VCaP (cell line): ENCODE results near the gene PPM1G.

ENCODE experiments used
- H3K27ac ChIP-seq: fragments of 450-650 bp; 2 replicates; pipeline ENCODE4 v1.5.1; 2017
- CTCF ChIP-seq: fragments of 450-650 bp; conservative IDR thresholded peaks from 2 replicates; pipeline ENCODE4 v1.5.1; 2017; ENCODE audit warnings: mild to moderate bottlenecking, moderate library complexity

PPM1G gene

GRCh38 chr2:27442920-27443282 is 33.5 kb upstream of the PPM1G start:
- TF ChIP-seq CTCF: no peak
- H3K27ac ChIP-seq: peak overlapping the region; percentile 72

DNA sequence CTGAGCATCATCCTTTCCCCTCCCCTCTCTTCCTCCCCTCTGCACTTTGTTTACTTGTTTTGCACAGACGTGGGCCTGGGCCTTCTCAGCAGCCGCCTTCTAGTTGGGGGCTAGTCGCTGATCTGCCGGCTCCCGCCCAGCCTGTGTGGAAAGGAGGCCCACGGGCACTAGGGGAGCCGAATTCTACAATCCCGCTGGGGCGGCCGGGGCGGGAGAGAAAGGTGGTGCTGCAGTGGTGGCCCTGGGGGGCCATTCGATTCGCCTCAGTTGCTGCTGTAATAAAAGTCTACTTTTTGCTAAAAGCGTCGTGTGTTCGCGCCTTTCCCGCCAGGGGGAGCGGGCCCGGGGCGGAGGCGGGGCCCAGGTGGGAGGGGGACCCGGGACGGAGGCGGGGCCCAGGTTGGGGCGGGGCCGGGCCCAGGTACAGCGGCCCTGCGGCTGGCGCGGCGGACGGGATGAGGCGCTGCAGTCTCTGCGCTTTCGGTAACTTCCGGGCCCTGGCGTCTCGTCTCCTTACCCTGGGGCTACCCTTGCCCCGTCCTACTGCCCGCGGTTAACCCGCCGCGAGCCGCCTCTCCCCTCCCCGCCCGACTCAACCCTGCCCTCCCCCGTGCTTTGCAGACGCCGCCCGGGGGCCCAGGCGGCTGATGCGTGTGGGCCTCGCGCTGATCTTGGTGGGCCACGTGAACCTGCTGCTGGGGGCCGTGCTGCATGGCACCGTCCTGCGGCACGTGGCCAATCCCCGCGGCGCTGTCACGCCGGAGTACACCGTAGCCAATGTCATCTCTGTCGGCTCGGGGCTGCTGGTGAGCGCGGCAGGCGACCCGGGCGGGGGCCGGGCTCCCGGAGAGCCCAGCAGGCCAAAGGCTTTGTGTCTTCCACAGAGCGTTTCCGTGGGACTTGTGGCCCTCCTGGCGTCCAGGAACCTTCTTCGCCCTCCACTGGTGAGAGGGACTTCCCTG is 32.8 kb upstream of the PPM1G start, which contains the start of gene KRTCAP3:
Gene KRTCAP3 (plus strand): TSS at position 424 of the 962 bp plus-strand sequence. CDS start 32 bp downstream, at position 456.
- peak; percentile 81 for TF ChIP-seq CTCF
- H3K27ac ChIP-seq: peak within 1 kb of the TSS; percentile 72

- peak overlapping the region; percentile 72; the same call in 1 of the 2 replicates for H3K27ac ChIP-seq
Measured at GRCh38 chr2:27441226-27441926, 32.0 kb upstream of the PPM1G start.

DNA sequence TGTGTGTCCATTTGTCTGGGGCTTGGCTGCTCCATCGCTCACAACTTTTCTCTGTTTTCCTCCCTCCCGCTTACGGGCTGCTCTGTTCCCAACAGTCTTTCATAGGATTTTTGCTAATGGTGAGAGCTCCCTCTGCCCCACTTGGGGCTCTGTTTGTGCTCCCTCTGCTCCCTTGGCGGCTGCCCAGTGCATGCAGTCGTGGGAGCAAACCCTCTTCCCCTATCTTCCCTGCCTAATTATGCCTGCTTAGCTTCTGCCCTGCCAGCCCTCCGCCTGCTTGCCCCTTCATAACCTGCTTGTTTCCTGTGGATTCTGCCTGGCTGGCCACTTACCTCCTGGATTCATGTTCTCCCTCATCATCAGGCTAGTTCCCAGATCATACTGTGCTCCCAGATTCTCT is 26.2 kb upstream of the PPM1G start:
- H3K27ac ChIP-seq: no peak overlapping the region
- no peak for TF ChIP-seq CTCF

More at GRCh38 chr2:27441226-27441926, 32.0 kb upstream of the PPM1G start:
- TF ChIP-seq CTCF: no peak

DNA sequence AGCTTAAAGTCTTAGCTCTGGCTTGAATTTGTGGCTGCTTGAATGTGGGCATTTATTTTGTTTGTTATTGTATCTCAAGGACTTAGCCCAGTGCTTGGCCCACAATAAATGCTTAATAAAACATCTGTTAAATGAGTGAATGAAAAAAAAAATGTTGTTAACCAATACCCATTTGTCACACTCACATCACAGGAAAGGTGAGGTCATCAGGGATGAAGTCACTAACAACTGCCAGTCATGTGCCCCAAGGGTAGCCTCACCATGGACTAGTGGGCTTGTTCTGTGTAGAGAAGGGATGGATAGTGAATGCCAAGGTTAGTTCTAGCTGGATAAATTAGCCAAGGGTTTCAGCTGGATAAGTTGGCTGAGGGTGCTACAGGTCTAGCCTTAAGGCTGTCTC is 22.0 kb upstream of the PPM1G start:
- H3K27ac ChIP-seq: peak overlapping the region; percentile 89
- TF ChIP-seq CTCF: no peak

- peak overlapping the region; percentile 89 for H3K27ac ChIP-seq
- TF ChIP-seq CTCF: no peak
Measured at GRCh38 chr2:27428978-27429541, 19.7 kb upstream of the PPM1G start.
